ENCODE measurements around the gene SMIM43. TPM values are rescaled to one million over a fixed set of nuclear protein-coding genes. Genes with fewer than 3 reads are reported as not detected.

Gene SMIM43
- total RNA-seq, 2 experiments from 2014 or later: not detected

- H3K27ac ChIP-seq (ENCODE audit: low read depth, low read length, poor library complexity, severe bottlenecking): no peak overlapping the region
- no peak for TF ChIP-seq EZH2phosphoT487 (IDR thresholded peaks at IDR 0.05; ENCODE audit: borderline replicate concordance, low read depth, low read length)
- H3K4me2 ChIP-seq (ENCODE audit: low read length): no peak overlapping the region
- H4K20me1 ChIP-seq (ENCODE audit: insufficient read depth, low read length): no peaks in the 10 kb centered on the region; the same call in 1 of the 2 replicates
- intact Hi-C loops (cut with micrococcal nuclease; ENCODE audit: unreplicated experiment): no loop called here
- no peak overlapping the region for H2AFZ ChIP-seq (ENCODE audit: low read length)
- ChIA-PET CTCF (ENCODE audit: unreplicated experiment) (no interaction called here), POLR2A (interaction anchor here (0.7 to 1.0 kb wide), 2 partner anchors 12 to 17 kb away, joined by 3 to 4 read pairs; partner anchors contain the start of gene CCNA2)
- peaks cover 12% of the 10 kb centered on the region for H3K4me1 ChIP-seq (ENCODE audit: insufficient read depth, low read length, poor library complexity, severe bottlenecking)
- no peak for DNase-seq (ENCODE audit: low spot score)
- BruUV-seq (replicated peaks): no TSS peak
- no peak overlapping the region for H3K4me3 ChIP-seq (ENCODE audit: low read depth, low read length, poor library complexity, severe bottlenecking)
- no peaks in the 10 kb centered on the region for H3K9me2 ChIP-seq (ENCODE audit: insufficient read depth, low read length)
- H3K9me3 ChIP-seq (ENCODE audit: low read length): no peaks in the 10 kb centered on the region
- peaks cover 47% of the 10 kb centered on the region for H3K79me2 ChIP-seq (ENCODE audit: insufficient read depth, low read depth, low read length)
- peaks cover 86% of the 10 kb centered on the region for H3K36me3 ChIP-seq (ENCODE audit: insufficient read depth, low read length)
Observed at GRCh38 chr4:121806411-121806810, 41.4 kb upstream of the SMIM43 start.

- TF ChIP-seq CTCF (conservative IDR thresholded peaks at IDR 0.05; ENCODE audit: low read length) (no peak), EZH2phosphoT487 (IDR thresholded peaks at IDR 0.05; ENCODE audit: borderline replicate concordance, low read depth, low read length) (no peak)
- peak overlapping the region; percentile 95 for H3K4me3 ChIP-seq (ENCODE audit: low read depth, low read length, poor library complexity, severe bottlenecking)
- POLR2A ChIA-PET: interaction anchor here (1.2 to 3.8 kb wide), 6 partner anchors 9 to 26 kb away, joined by 3 to 22 read pairs (median 6); partner anchors contain the start of gene CCNA2
- peaks cover 41% of the 10 kb centered on the region for H3K36me3 ChIP-seq (ENCODE audit: insufficient read depth, low read length)
- H3K9me2 ChIP-seq (ENCODE audit: insufficient read depth, low read length): no peaks in the 10 kb centered on the region
- peak overlapping the region; percentile 97 for H3K4me2 ChIP-seq (ENCODE audit: low read length)
- CTCF ChIA-PET (ENCODE audit: unreplicated experiment): no interaction called here
- H4K20me1 ChIP-seq (ENCODE audit: insufficient read depth, low read length): no peaks in the 10 kb centered on the region
- H3K27ac ChIP-seq (ENCODE audit: low read depth, low read length, poor library complexity, severe bottlenecking): peak overlapping the region; percentile 87
- peak overlapping the region; percentile 96 for H2AFZ ChIP-seq (ENCODE audit: low read length)
- intact Hi-C loops (cut with micrococcal nuclease; ENCODE audit: unreplicated experiment): loop anchor here (1.0 kb wide), 1 partner anchor 22 kb away; the partner anchor contains the start of gene CCNA2
- H3K4me1 ChIP-seq (ENCODE audit: insufficient read depth, low read length, poor library complexity, severe bottlenecking): peaks cover 31% of the 10 kb centered on the region
- no peak for DNase-seq (ENCODE audit: low spot score)
- BruUV-seq (replicated peaks): TSS peak; percentile 76
- H3K9me3 ChIP-seq (ENCODE audit: low read length): no peaks in the 10 kb centered on the region
- H3K79me2 ChIP-seq (ENCODE audit: insufficient read depth, low read depth, low read length): peaks cover 48% of the 10 kb centered on the region
Observed at GRCh38 chr4:121801715-121802075, 36.7 kb upstream of the SMIM43 start.

GRCh38 chr4:121800961-121801714 is 36.2 kb upstream of the SMIM43 start, which contains the start of gene EXOSC9:
TSS of gene EXOSC9 (plus strand) at chr4:121801323. CDS start at chr4:121801425, 102 bp downstream.
- Histone ChIP-seq H3K27ac (ENCODE audit: low read depth, low read length, poor library complexity, severe bottlenecking) (peak within 1 kb of the TSS; percentile 87), H4K20me1 (ENCODE audit: insufficient read depth, low read length) (no peaks in the 10 kb centered on the region), H3K9me3 (ENCODE audit: low read length) (no peaks in the 10 kb centered on the region), H3K4me1 (ENCODE audit: insufficient read depth, low read length, poor library complexity, severe bottlenecking) (peaks cover 37% of the 10 kb centered on the region), H3K9me2 (ENCODE audit: insufficient read depth, low read length) (no peaks in the 10 kb centered on the region), H3K79me2 (ENCODE audit: insufficient read depth, low read depth, low read length) (peaks cover 43% of the 10 kb centered on the region), H3K4me3 (ENCODE audit: low read depth, low read length, poor library complexity, severe bottlenecking) (peak within 1 kb of the TSS; percentile 95), H3K36me3 (ENCODE audit: insufficient read depth, low read length) (peaks cover 36% of the 10 kb centered on the region), H2AFZ (ENCODE audit: low read length) (peak within 1 kb of the TSS; percentile 96), H3K4me2 (ENCODE audit: low read length) (peak within 1 kb of the TSS; percentile 97)
- ChIA-PET POLR2A (interaction anchor here (0.5 to 3.8 kb wide), 7 partner anchors 10 to 31 kb away, joined by 3 to 22 read pairs (median 6); partner anchors contain the start of gene CCNA2), CTCF (ENCODE audit: unreplicated experiment) (no interaction called here)
- TF ChIP-seq EZH2phosphoT487 (IDR thresholded peaks at IDR 0.05; ENCODE audit: borderline replicate concordance, low read depth, low read length) (no peak), CTCF (conservative IDR thresholded peaks at IDR 0.05; ENCODE audit: low read length) (no peak)
- BruUV-seq (replicated peaks): no TSS peak
- intact Hi-C loops (cut with micrococcal nuclease; ENCODE audit: unreplicated experiment): loop anchor here (1.0 kb wide), 1 partner anchor 22 kb away; the partner anchor contains the start of gene CCNA2
- DNase-seq (ENCODE audit: low spot score): peak; percentile 93

All from OCI-LY7 (cell line).